Testis (tissue), 3 donors: ENCODE measurements around the gene OR4D1. TPM values are rescaled to one million over a fixed set of nuclear protein-coding genes. Genes with fewer than 3 reads are reported as not detected.

Experiments used
- DNase-seq: peaks from one replicate; pipeline ENCODE4 v3.0.0-alpha.2; 2019
- H3K27ac ChIP-seq, 2 donors: fragments of 200-600 bp; sonication (generic); one replicate each; pipeline ENCODE4 v1.5.1; 2019
- H3K27me3 ChIP-seq: fragments of 200-600 bp; sonication (generic); one replicate; pipeline ENCODE4 v1.5.1; 2019
- H3K36me3 ChIP-seq: fragments of 200-600 bp; sonication (generic); one replicate; pipeline ENCODE4 v1.5.1; 2017; ENCODE audit warnings: low read depth; ENCODE audit errors: missing control alignments
- H3K4me1 ChIP-seq: fragments of 200-600 bp; sonication (generic); one replicate; pipeline ENCODE4 v1.5.1; 2019
- H3K4me3 ChIP-seq, 2 donors: fragments of 200-600 bp; sonication (generic); one replicate each; pipeline ENCODE4 v1.5.1; 2017 to 2019
- H3K9me3 ChIP-seq: fragments of 200-600 bp; sonication (generic); one replicate; pipeline ENCODE4 v1.5.1; 2017
- POLR2A ChIP-seq: fragments of 450-650 bp; IDR thresholded peaks from one replicate; pipeline ENCODE4 v1.6.1; 2017; ENCODE audit warnings: antibody characterized with exemption, mild to moderate bottlenecking, moderate library complexity
- WGBS, 2 donors: methylation state at CpG; one replicate each; pipeline ENCODE4 v1.1.5; 2018; 5-methylcytosine and 5-hydroxymethylcytosine counted together
- intact Hi-C: fragments of 100-400 bp; cut with DNase I; formaldehyde crosslinking; loops from one replicate; pipeline ENCODE4 v1.15.1; 2023; ENCODE audit warnings: low total_unique reads
- polyA plus RNA-seq: library from polyadenylated mRNA; stranded (reverse); fragments of 350-450 nt; fragmentation: Illumina TruSeq; extraction: RNeasy Lipid Tissue Mini Kit (QIAGEN cat#74804); gene quantifications from one replicate; pipeline ENCODE4 v1.2.3, GENCODE V29; 2014; ENCODE audit warnings: low read depth, low replicate concordance; ENCODE audit not compliant: insufficient read depth
- total RNA-seq, 2 donors: library from RNA; depleted of rRNA; stranded (reverse); fragments of >200 nt; gene quantifications; one replicate each; pipeline ENCODE4 v1.2.3, GENCODE V29; 2016
- TF ChIP-seq, protein P1 (sequence below), 3 experiments: fragments of 450-650 bp in 2 of 3; fragments of 200-600 bp in 1 of 3; sonication (generic) in 1 of 3; IDR thresholded peaks; one replicate each; pipeline ENCODE4 v1.5.1; 2016 to 2019; ENCODE audit warnings: antibody characterized with exemption in 3 of 3, mild to moderate bottlenecking in 2 of 3, moderate library complexity in 1 of 3

Gene OR4D1
- total and polyA plus RNA-seq, 3 donors from 2014 or later: 0.06 to 0.39 (median 0.18) TPM

DNA sequence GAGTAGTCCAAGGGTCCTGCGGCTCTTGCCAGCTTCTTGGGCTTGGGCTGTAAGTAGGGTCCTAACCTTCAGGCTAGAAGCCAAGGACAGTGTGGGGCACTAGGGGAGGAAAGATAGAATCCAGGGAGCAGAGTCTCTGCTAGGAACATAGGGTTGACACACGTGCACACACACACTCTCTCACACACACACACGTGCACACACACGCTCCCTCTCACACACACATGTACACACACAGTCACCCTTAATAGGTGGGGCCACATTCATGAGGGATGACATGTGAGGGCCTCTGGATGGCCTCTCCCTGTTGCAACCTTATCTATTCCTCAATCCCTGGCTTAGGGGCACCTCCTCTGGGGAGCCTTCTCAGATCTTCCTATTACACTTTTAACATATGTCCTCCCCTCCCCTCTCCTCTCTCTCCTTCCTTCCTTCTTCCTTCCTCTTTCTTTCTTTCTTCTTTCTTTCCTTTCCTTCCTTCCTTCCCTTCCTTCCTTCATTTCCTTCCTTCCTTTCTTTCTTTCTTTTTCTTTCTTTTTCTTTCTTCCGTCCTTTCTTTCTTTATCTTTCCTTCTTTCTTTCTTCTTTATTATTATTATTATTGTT, 47.4 kb downstream of the OR4D1 start:
- no peak for DNase-seq
- intact Hi-C loops: no loop called here
- Histone ChIP-seq H3K27me3 (no peaks in the 10 kb centered on the region), H3K9me3 (no peaks in the 10 kb centered on the region), H3K4me3 (no peak overlapping the region), H3K36me3 (no peaks in the 10 kb centered on the region), H3K27ac (no peak overlapping the region), H3K4me1 (no peaks in the 10 kb centered on the region)
- 80 to 84% methylated on average over 4 to 5 of the region's 5 CpGs for WGBS, 2 donors
- TF ChIP-seq POLR2A: no peak
- TF ChIP-seq, protein P1, sequence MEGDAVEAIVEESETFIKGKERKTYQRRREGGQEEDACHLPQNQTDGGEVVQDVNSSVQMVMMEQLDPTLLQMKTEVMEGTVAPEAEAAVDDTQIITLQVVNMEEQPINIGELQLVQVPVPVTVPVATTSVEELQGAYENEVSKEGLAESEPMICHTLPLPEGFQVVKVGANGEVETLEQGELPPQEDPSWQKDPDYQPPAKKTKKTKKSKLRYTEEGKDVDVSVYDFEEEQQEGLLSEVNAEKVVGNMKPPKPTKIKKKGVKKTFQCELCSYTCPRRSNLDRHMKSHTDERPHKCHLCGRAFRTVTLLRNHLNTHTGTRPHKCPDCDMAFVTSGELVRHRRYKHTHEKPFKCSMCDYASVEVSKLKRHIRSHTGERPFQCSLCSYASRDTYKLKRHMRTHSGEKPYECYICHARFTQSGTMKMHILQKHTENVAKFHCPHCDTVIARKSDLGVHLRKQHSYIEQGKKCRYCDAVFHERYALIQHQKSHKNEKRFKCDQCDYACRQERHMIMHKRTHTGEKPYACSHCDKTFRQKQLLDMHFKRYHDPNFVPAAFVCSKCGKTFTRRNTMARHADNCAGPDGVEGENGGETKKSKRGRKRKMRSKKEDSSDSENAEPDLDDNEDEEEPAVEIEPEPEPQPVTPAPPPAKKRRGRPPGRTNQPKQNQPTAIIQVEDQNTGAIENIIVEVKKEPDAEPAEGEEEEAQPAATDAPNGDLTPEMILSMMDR (IDR thresholded peaks at IDR 0.05): no peak

DNA sequence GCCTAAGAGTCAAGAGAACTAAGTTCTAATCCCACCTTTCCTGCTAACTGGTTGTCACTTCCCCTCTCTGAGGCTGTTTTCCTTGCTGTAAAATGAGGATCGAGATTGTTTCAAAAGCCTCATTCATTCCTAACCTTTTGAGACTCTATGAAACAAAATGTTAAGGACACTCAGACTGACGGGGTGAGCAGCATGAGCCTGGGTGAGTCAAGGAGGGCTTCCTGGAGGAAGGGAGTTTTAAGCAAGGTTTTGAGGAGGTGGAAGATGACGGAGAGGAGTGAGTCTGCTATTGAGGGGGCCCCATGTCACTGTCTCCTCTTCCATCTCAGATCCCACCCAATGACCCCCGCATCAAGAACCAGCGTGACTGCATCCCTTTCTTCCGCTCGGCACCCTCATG, 48.4 kb downstream of the OR4D1 start:
- Histone ChIP-seq H3K4me1 (no peaks in the 10 kb centered on the region), H3K9me3 (no peaks in the 10 kb centered on the region), H3K4me3 (no peak overlapping the region), H3K36me3 (no peaks in the 10 kb centered on the region), H3K27me3 (no peaks in the 10 kb centered on the region), H3K27ac (no peak overlapping the region)
- 86 to 88% methylated on average over 7 of the region's 7 CpGs for WGBS, 2 donors
- TF ChIP-seq, protein P1 (IDR thresholded peaks at IDR 0.05): no peak
- no peak for TF ChIP-seq POLR2A
- no peak for DNase-seq
- intact Hi-C loops: no loop called here

DNA sequence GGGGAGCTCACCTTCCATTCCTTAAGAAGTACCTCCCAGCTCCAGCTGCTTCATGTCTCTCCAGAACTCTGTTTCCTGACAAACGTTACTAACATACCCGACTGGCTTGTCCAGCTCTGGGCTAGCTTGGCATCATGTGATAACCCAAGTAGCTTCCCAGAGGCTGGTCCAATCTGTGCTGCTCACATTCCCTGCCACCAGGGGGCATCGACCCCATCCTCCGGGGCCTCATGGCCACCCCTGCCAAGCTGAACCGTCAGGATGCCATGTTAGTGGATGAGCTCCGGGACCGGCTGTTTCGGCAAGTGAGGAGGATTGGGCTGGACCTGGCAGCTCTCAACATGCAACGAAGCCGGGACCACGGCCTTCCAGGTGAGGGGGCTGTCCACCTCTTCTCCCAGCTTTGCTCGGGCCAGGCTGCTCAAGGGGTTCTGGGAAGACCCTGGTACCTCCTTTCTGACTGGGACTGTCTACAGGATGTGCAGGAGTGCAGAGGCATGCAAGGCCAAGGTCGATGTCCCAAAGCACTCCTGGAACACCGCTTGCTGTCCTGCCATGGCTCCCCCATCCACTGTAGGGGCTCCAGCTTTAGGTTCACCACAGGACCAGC, 51.9 kb downstream of the OR4D1 start:
- no peak overlapping the region for H3K27ac ChIP-seq
- H3K4me1 ChIP-seq: no peaks in the 10 kb centered on the region
- H3K9me3 ChIP-seq: no peaks in the 10 kb centered on the region
- intact Hi-C loops: no loop called here
- H3K27me3 ChIP-seq: no peaks in the 10 kb centered on the region
- H3K4me3 ChIP-seq: no peak overlapping the region
- TF ChIP-seq, protein P1 (IDR thresholded peaks at IDR 0.05): peak; percentile 19 to 52 (median 33)
- no peak for TF ChIP-seq POLR2A
- 54 to 58% methylated on average over 5 to 14 of the region's 14 CpGs for WGBS, 2 donors
- DNase-seq: peak; percentile 68
- H3K36me3 ChIP-seq: no peaks in the 10 kb centered on the region

DNA sequence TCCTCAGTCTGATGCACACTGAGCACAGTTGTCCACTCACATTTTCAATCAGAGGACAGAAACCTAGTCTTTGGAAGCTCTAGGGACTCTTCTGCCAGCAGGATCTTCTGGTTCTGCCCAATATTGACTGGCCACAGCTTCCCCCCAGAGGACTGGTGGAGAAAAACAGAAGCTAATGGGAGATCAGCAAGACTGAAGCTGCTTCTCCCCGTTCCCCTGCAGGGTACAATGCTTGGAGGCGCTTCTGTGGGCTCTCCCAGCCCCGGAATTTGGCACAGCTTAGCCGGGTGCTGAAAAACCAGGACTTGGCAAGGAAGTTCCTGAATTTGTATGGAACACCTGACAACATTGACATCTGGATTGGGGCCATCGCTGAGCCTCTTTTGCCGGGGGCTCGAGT, 54.7 kb downstream of the OR4D1 start:
- DNase-seq: no peak
- H3K36me3 ChIP-seq: no peaks in the 10 kb centered on the region
- no peaks in the 10 kb centered on the region for H3K4me1 ChIP-seq
- no peak overlapping the region for H3K4me3 ChIP-seq
- no peak for TF ChIP-seq POLR2A
- TF ChIP-seq, protein P1 (IDR thresholded peaks at IDR 0.05): no peak
- intact Hi-C loops: no loop called here
- no peaks in the 10 kb centered on the region for H3K27me3 ChIP-seq
- no peak overlapping the region for H3K27ac ChIP-seq
- 85 to 95% methylated on average over 7 of the region's 7 CpGs for WGBS, 2 donors
- H3K9me3 ChIP-seq: no peaks in the 10 kb centered on the region

DNA sequence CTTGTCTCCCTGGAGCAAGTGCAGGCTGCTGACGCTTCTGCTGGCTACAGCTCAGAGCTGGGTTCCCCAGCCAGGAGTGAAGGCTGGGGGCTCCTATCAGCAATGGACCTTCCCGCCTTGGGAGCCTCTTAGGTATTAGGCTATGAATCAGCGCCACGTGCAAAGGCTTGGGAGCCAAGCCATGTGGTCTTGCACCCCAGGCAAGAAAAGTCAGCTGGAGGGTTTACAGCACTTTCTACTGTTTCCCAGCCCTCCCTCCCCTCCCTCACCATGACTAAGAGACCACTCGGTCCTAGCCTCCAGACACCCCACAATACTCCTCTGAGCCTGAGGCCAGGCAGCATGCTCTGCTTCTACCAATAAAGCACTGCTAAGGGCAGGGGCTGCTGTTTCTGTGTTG, 56.6 kb downstream of the OR4D1 start:
- intact Hi-C loops: no loop called here
- Histone ChIP-seq H3K9me3 (no peaks in the 10 kb centered on the region), H3K4me3 (no peak overlapping the region), H3K4me1 (no peaks in the 10 kb centered on the region), H3K27me3 (no peaks in the 10 kb centered on the region), H3K27ac (no peak overlapping the region), H3K36me3 (no peaks in the 10 kb centered on the region)
- DNase-seq: no peak
- WGBS, 2 donors: 72 to 82% methylated on average over 4 to 5 of the region's 5 CpGs
- TF ChIP-seq, protein P1 (IDR thresholded peaks at IDR 0.05): no peak
- no peak for TF ChIP-seq POLR2A
